SIG-M5 treated with dmso at 0.1 percent for 504 hours (cell line): ENCODE data around the gene NUDCD2.
A peak's percentile ranks its signal among the peaks of the same experiment; 100 is the strongest.
"Not testable (repeated sequence)": the region's sequence is repeated elsewhere in the genome, so short reads cannot be mapped to it uniquely, and the experiment has no call there.

Experiments used
- DNase-seq: peaks from one replicate; lab custom pipeline; 2025; ENCODE audit not compliant: unreplicated experiment; lab: John Stamatoyannopoulos, UW

The NUDCD2 gene

GRCh38 chr5:163433271-163433670, 26.6 kb downstream of the NUDCD2 start:
- no peak for DNase-seq

- no peak for DNase-seq
These were observed 27.4 kb downstream of the NUDCD2 start for GRCh38 chr5:163432544-163432943.

GRCh38 chr5:163426128-163426527, 33.8 kb downstream of the NUDCD2 start:
- not testable (repeated sequence) for DNase-seq

GRCh38 chr5:163424836-163425235, 35.1 kb downstream of the NUDCD2 start:
- no peak for DNase-seq

GRCh38 chr5:163415673-163416072, 44.2 kb downstream of the NUDCD2 start:
- DNase-seq: not testable (repeated sequence)

GRCh38 chr5:163410505-163410904, 49.4 kb downstream of the NUDCD2 start:
- DNase-seq: no peak

GRCh38 chr5:163409384-163409783, 50.5 kb downstream of the NUDCD2 start:
- no peak for DNase-seq

DNA sequence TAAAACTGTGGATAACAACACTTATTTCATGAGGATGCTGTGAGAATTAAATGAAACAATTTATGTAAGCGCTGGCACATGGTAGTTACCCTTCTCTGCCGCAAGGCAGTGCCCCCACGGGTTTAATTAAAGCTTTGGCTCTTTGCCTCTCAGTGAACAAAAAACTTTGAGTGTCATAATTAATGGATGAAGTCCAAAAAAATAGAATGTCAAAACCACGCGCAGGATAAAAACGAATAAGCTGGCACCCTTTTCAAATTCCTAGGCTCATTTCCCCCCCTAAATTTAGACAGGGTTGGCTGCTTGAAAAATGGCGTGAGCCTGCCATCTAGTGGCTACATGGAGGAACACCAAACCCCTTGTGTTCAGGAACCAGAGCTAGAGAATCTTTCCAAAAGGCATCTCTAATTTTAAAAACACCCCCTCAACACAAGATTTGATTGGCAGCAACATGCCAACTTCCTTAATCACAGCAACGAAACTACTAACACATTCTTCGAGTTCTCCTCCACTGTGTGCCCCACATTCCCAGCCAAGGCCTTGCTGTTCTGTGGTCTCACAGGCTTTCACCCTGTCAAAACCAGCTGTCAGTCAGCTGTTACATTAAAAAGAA, 51.5 kb downstream of the NUDCD2 start:
- peak; percentile 59 for DNase-seq

DNA sequence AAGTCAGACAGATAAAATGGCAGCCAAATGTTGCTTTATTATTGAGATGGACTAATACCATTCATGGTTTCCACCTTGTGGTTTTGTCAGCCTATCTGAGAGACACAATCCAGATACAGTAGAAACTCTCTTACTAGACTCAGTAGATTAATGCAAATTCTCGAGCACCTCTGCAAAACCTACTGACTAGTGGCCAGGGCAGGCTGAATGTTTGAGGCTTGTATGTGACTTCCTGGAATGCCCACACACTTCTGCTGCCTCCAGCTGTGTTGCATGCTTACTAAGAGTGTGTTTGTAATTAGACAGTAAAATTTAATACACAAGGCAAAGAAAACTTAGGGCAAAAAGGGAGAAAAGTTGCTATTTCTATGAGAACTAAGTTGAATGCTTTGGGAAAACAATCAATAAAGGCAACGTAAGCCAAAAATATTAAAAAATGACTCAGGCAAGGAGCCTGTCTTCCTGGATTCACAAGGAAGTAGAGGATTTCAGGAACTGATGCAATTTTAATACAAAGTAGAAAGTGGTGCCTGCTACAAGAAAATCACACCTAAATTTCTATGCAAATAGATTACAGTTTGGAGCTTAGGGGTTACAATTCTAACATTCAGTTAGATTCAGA, 52.8 kb downstream of the NUDCD2 start:
- no peak for DNase-seq

- no peak for DNase-seq
These were observed 55.3 kb downstream of the NUDCD2 start for GRCh38 chr5:163404364-163405173.

GRCh38 chr5:163402007-163402406, 57.9 kb downstream of the NUDCD2 start:
- no peak for DNase-seq

GRCh38 chr5:163401271-163401670, 58.6 kb downstream of the NUDCD2 start:
- no peak for DNase-seq

DNA sequence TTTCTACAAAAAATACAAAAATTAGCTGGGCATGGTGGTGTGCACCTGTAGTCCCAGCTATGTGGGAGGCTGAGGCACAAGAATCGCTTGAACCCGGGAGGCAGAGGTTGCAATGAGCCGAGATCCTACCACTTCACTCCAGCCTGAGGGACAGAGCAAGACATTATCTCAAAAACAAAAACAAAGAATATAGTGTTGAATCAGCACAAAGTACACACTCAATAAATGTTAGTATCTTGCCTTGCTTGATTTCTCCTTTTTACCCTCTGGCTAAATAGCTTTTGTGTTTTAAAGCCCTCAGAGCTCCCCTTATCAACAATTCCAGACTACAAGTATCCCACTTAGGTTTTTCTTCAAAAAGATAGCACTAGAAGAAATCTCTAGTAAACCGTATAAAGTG, 60.0 kb downstream of the NUDCD2 start:
- DNase-seq: no peak

- no peak for DNase-seq
These were observed 62.5 kb downstream of the NUDCD2 start for GRCh38 chr5:163397354-163397753.

- peak; percentile 64 for DNase-seq
These were observed 63.0 kb downstream of the NUDCD2 start for GRCh38 chr5:163396818-163397340.
